ENCODE data around the gene ALOX15B.

ALOX15B gene, protein sequence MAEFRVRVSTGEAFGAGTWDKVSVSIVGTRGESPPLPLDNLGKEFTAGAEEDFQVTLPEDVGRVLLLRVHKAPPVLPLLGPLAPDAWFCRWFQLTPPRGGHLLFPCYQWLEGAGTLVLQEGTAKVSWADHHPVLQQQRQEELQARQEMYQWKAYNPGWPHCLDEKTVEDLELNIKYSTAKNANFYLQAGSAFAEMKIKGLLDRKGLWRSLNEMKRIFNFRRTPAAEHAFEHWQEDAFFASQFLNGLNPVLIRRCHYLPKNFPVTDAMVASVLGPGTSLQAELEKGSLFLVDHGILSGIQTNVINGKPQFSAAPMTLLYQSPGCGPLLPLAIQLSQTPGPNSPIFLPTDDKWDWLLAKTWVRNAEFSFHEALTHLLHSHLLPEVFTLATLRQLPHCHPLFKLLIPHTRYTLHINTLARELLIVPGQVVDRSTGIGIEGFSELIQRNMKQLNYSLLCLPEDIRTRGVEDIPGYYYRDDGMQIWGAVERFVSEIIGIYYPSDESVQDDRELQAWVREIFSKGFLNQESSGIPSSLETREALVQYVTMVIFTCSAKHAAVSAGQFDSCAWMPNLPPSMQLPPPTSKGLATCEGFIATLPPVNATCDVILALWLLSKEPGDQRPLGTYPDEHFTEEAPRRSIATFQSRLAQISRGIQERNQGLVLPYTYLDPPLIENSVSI

DNA sequence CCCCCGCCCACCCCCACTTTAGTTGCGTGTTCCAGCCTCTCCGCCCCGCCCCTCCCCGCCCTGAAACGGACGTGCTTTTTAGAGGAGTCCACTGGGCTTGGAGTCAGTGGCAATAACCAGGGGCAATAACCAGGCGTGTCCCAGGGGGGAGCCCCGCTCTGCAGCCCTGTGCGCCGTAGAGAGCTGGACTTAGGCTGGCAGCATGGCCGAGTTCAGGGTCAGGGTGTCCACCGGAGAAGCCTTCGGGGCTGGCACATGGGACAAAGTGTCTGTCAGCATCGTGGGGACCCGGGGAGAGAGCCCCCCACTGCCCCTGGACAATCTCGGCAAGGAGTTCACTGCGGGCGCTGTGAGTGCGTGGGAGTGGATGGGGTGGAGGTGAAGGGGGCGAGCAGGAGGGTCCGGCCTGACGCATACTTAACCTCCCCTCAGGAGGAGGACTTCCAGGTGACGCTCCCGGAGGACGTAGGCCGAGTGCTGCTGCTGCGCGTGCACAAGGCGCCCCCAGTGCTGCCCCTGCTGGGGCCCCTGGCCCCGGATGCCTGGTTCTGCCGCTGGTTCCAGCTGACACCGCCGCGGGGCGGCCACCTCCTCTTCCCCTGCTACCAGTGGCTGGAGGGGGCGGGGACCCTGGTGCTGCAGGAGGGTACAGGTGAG lies at the start of gene ALOX15B:
ALOX15B (plus strand) TSS at position 106 of the 657 bp plus-strand sequence; CDS start at position 203, 97 bp downstream.
- DNase-seq (ENCODE audit: low read depth in 2 of 2) = no peak
- H3K4me3 ChIP-seq (replicated peaks in 1 of 2; ENCODE audit: low read depth in 2 of 2, low read length in 2 of 2) = peak within 1 kb of the TSS in 1 of 2 donors; percentile 36
- TF ChIP-seq, protein P1, sequence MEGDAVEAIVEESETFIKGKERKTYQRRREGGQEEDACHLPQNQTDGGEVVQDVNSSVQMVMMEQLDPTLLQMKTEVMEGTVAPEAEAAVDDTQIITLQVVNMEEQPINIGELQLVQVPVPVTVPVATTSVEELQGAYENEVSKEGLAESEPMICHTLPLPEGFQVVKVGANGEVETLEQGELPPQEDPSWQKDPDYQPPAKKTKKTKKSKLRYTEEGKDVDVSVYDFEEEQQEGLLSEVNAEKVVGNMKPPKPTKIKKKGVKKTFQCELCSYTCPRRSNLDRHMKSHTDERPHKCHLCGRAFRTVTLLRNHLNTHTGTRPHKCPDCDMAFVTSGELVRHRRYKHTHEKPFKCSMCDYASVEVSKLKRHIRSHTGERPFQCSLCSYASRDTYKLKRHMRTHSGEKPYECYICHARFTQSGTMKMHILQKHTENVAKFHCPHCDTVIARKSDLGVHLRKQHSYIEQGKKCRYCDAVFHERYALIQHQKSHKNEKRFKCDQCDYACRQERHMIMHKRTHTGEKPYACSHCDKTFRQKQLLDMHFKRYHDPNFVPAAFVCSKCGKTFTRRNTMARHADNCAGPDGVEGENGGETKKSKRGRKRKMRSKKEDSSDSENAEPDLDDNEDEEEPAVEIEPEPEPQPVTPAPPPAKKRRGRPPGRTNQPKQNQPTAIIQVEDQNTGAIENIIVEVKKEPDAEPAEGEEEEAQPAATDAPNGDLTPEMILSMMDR (IDR thresholded peaks at IDR 0.05; ENCODE audit: low read depth, low read length) = no peak

DNA sequence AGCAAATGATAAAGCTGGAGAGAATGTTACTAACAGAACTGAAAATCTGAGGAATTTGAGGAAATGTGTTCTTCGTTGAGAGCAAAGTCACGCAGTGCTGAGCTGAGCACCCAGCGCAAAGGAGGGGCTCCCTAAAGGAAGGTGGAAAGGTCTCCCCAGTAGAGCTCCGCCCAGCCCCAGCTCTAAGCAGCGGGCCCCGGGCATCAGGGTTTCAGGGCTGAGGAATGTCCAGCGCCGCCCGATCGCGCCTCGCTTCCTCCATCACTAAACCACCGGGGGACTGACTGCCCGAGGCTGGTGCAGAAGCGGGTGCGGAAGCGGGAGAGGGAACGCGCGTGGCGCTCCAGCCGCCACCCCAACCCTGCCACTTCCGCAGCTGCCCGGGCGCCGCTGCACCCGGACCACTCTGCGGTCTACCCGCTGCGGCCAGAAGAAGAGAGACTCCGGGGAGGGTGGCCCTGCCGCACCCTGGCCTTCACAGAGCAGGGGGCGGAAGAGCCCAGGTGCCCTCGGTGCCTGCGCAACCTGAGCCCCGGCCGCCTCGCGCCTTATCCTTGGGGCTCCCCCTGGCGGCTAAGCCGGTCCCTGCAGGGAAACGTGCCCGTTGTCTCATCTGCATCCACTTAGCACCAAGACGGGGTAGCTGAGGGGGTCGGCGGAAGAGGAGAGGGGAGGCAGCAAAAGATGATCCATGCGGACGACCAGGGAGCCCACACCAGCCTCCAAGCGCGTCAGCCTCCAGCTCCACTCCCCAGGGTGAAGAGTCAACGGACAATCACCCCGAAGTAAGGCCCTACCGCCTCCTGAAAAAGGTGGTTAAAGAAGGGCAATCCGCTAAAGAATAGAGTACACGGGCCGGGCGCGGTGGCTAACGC lies 48.8 kb upstream of the ALOX15B start:
- peak overlapping the region; percentile 52 to 63 for H3K4me3 ChIP-seq (replicated peaks in 1 of 2; ENCODE audit: low read depth in 2 of 2, low read length in 2 of 2)
- TF ChIP-seq, protein P1 (IDR thresholded peaks at IDR 0.05; ENCODE audit: low read depth, low read length) = peak; percentile 98
- peak; percentile 67 to 71 for DNase-seq (ENCODE audit: low read depth in 2 of 2)

DNA sequence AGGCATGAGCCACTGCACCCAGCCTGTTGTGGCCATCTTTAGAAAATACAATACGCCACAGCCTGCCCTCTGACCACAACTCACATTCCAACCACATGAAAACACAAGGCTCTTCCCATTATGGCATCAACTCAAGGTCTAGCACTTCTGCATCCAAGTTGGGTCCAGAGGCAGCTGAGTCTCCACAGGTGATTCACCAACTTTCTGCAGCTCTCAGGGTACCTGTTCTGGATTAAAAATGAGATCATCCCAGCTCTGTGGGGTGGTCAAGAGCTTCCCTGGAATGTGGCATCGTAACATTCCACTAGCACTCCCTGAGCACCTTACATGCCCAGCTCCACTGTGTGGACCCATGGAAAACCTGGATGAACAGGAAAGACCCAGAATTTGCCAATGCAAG lies 46.3 kb upstream of the ALOX15B start:
- peak in 1 of 2 donors; percentile 66 for DNase-seq (ENCODE audit: low read depth in 2 of 2)
- TF ChIP-seq, protein P1 (IDR thresholded peaks at IDR 0.05; ENCODE audit: low read depth, low read length) = no peak
- no peak overlapping the region for H3K4me3 ChIP-seq (replicated peaks in 1 of 2; ENCODE audit: low read depth in 2 of 2, low read length in 2 of 2)

DNA sequence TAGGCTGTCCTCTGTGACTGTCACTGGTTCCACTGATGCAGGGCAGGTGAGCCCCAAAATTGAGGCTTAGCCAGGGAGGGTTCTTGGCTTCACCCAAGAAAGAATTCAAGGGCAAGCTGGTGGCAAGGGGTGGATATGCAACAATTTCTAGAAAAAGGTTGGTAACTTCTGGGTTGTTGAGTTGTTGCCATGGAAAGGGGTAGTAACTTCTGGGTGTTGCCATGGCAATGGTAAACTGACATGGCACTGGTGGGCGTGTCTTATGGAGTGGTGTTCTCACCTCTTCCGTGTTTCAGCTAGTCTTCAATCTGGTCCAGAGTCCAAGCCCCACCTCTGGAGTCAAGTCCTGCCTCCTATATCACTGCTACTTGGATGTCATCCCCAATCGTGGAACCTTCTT lies 45.9 kb upstream of the ALOX15B start:
- H3K4me3 ChIP-seq (replicated peaks in 1 of 2; ENCODE audit: low read depth in 2 of 2, low read length in 2 of 2) = no peak overlapping the region
- DNase-seq (ENCODE audit: low read depth in 2 of 2) = no peak
- TF ChIP-seq, protein P1 (IDR thresholded peaks at IDR 0.05; ENCODE audit: low read depth, low read length) = no peak

DNA sequence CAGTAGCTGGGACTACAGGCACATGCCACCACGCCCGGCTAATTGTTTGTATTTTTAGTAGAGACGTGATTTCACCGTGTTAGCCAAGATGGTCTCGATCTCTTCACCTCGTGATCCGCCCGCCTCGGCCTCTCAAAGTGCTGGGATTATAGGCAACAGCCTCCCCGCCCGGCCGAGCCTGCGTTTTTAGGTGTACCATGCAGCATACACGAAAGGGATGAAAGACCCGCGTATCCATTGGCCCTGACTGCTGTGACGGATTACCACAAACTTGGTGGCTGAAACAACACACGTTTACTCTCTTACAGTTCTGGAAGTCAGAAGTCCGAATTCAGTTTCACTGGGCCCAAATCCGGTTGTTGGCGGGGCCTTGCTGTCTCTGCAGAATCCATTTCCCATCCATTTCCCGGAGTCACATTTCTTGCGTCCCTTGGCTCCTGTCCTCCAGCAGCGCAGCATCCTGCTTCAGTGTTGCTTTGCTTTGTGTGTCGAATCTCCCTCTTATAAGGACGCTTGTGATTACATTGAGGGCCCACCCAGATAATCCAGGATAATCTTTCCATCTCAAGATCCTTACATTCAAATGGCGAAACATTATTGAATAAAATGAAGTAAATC lies 44.8 kb upstream of the ALOX15B start:
- DNase-seq (ENCODE audit: low read depth in 2 of 2) = no peak
- H3K4me3 ChIP-seq (replicated peaks in 1 of 2; ENCODE audit: low read depth in 2 of 2, low read length in 2 of 2) = no peak overlapping the region
- TF ChIP-seq, protein P1 (IDR thresholded peaks at IDR 0.05; ENCODE audit: low read depth, low read length) = no peak

DNA sequence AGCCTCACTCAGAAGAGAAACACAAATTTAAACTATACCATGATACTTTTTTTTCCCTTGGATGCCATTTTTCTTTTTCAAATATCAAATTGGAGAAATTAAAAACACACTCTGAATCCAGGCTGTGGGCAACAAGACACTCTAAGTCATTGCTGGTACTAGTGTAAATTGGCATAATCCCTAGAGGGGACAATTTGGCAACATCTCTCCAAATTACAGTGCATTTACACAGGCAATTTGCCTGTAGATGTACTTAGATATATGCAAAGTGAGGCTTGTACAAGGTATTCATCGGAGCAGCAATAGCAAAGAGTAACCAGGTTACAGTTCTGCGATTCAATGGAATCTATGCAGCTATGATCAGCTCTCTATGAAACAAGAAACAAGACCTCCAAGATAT lies 43.1 kb upstream of the ALOX15B start:
- H3K4me3 ChIP-seq (replicated peaks in 1 of 2; ENCODE audit: low read depth in 2 of 2, low read length in 2 of 2) = no peak overlapping the region
- TF ChIP-seq, protein P1 (IDR thresholded peaks at IDR 0.05; ENCODE audit: low read depth, low read length) = no peak
- no peak for DNase-seq (ENCODE audit: low read depth in 2 of 2)

Data from cardiac fibroblast (primary cell).